ENCODE data around the gene SMIM35.

- TF ChIP-seq, protein P1, sequence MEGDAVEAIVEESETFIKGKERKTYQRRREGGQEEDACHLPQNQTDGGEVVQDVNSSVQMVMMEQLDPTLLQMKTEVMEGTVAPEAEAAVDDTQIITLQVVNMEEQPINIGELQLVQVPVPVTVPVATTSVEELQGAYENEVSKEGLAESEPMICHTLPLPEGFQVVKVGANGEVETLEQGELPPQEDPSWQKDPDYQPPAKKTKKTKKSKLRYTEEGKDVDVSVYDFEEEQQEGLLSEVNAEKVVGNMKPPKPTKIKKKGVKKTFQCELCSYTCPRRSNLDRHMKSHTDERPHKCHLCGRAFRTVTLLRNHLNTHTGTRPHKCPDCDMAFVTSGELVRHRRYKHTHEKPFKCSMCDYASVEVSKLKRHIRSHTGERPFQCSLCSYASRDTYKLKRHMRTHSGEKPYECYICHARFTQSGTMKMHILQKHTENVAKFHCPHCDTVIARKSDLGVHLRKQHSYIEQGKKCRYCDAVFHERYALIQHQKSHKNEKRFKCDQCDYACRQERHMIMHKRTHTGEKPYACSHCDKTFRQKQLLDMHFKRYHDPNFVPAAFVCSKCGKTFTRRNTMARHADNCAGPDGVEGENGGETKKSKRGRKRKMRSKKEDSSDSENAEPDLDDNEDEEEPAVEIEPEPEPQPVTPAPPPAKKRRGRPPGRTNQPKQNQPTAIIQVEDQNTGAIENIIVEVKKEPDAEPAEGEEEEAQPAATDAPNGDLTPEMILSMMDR (conservative IDR thresholded peaks at IDR 0.05), result no peak
- TF ChIP-seq EZH2 (IDR thresholded peaks at IDR 0.05; ENCODE audit: low read depth), result no peak
Observed at GRCh38 chr11:118017631-118018315, 69.0 kb downstream of the SMIM35 start.

Measured in PC-9 (cell line).